ENCODE data around the gene SAMD13.

SAMD13 gene

DNA sequence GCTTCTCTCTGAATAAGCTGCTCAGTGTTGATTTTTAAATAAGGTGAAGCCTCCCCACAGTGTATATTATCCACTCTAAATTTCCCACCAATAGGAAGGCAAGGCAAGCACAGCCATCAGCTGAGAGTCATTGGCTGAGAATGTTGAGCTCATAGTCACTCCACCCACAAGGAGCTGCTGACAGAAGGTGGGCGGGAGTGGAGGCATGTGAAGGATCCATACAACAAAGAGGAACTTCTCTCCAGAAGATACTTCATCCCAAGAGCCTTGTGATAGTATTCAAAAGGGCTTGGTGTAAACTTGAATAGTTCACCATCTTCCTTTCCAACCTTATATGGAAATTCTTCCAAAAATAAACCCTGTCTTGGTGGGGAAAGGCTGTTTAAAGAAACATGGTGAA, 42.8 kb downstream of the SAMD13 start:
- no peak overlapping the region for H3K4me3 ChIP-seq (ENCODE audit: extremely low read depth, insufficient read depth, low read length, poor library complexity, severe bottlenecking)
- H3K36me3 ChIP-seq (ENCODE audit: control insufficient read depth, insufficient read depth, low read length): no peaks in the 10 kb centered on the region
- H3K9me3 ChIP-seq (ENCODE audit: control insufficient read depth, low read length): peaks cover 5% of the 10 kb centered on the region
- WGBS, 2 experiments (ENCODE audit: insufficient coverage in 2 of 2): no CpG with 5 or more reads among the region's 1 CpG
- H3K27ac ChIP-seq (ENCODE audit: low read depth, low read length, severe bottlenecking): no peak overlapping the region
- peaks cover 15% of the 10 kb centered on the region for H3K4me1 ChIP-seq (ENCODE audit: control insufficient read depth, insufficient read depth, low read length, poor library complexity, severe bottlenecking)

DNA sequence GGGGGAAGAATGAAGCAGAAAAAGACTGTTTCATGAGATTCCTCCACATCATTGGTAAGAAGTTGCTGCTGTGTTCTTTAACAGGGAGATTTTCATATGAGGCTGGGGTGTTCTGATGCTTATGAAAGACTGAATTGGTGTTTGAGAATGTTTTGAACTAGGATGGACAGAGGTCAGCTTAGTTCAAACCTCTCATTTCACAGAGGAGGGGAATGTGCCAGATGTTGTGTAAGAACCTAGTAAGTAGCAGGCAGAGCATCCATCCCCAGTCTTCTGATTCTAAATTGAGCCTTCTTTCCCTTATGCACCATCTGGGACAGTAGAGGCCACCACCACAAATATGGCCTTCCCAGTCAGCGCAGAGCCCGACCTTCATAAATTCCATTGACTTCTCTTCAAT, 43.7 kb downstream of the SAMD13 start:
- H3K27ac ChIP-seq (ENCODE audit: low read depth, low read length, severe bottlenecking): no peak overlapping the region
- H3K4me3 ChIP-seq (ENCODE audit: extremely low read depth, insufficient read depth, low read length, poor library complexity, severe bottlenecking): no peak overlapping the region
- H3K9me3 ChIP-seq (ENCODE audit: control insufficient read depth, low read length): peaks cover 5% of the 10 kb centered on the region
- no peaks in the 10 kb centered on the region for H3K36me3 ChIP-seq (ENCODE audit: control insufficient read depth, insufficient read depth, low read length)
- peaks cover 15% of the 10 kb centered on the region for H3K4me1 ChIP-seq (ENCODE audit: control insufficient read depth, insufficient read depth, low read length, poor library complexity, severe bottlenecking)
- WGBS, 2 experiments (ENCODE audit: insufficient coverage in 2 of 2): 82 to 100% methylated on average over 2 of the region's 2 CpGs

DNA sequence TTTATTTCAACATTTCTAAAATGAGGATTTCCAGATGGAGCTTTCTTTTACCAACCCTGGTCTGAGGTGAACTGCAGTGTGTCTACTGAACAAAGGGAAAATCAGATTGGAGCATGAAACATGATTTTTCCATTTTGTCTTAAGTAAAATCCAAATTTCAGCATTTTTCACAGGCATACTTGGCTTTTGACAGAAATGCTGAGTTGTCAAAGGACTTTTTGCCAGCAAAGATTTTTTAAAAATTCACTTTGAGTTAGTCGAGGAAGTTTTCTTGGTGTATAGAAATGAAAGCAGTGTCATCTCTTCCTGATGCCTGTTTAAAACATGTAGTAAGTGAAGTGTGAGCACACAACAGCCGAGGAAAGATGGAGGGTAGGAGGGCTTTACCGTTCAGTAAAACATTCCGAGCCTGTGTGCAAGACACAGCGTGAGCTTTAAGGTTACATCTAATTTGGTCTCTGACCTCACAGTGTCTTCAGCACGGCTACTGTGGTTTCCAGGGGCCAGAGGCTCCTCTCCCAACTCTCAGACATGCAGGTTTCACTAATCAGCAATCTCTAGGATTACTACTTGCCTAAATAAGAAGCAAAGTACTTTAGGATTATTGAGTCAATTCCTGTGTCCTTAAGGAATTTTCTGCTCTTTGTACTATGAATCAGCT, 45.9 kb downstream of the SAMD13 start:
- Histone ChIP-seq H3K4me3 (ENCODE audit: extremely low read depth, insufficient read depth, low read length, poor library complexity, severe bottlenecking) (no peak overlapping the region), H3K9me3 (ENCODE audit: control insufficient read depth, low read length) (no peaks in the 10 kb centered on the region), H3K4me1 (ENCODE audit: control insufficient read depth, insufficient read depth, low read length, poor library complexity, severe bottlenecking) (peaks cover 15% of the 10 kb centered on the region), H3K36me3 (ENCODE audit: control insufficient read depth, insufficient read depth, low read length) (no peaks in the 10 kb centered on the region), H3K27ac (ENCODE audit: low read depth, low read length, severe bottlenecking) (no peak overlapping the region)
- WGBS, 2 experiments (ENCODE audit: insufficient coverage in 2 of 2): 89 to 94% methylated on average over 3 to 5 of the region's 6 CpGs

DNA sequence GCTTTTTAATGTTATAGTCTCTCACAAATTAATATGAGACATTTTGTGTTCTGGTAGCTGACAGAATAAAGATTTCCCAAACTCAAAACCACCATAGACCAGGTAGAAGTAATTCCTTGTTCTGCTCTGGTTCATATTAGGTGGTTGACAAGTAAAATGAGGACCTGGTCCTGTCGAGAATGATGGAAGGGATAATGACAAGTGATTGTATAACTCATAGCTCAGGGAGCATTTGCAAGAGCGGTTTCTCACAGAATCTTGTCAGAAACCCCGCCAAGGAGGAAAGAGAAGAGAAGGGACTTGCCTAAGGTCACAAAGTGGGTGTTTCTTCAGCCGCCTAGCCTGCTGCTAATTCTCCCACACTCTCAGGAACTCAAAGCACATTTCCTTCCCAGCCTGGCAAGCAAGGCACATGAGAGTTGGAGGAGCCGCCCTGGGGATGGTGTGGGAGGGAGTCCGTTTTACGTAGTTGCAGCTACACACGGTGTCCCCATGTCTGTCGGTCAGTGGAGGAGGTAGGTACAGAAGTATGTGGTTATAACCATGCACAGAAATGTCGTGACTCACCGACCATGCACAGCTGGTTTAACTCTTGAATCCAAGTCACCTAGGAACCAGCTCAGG, 46.5 kb downstream of the SAMD13 start:
- WGBS, 2 experiments (ENCODE audit: insufficient coverage in 2 of 2): 91 to 94% methylated on average over 9 to 10 of the region's 11 CpGs
- no peak overlapping the region for H3K4me3 ChIP-seq (ENCODE audit: extremely low read depth, insufficient read depth, low read length, poor library complexity, severe bottlenecking)
- H3K27ac ChIP-seq (ENCODE audit: low read depth, low read length, severe bottlenecking): no peak overlapping the region
- no peaks in the 10 kb centered on the region for H3K36me3 ChIP-seq (ENCODE audit: control insufficient read depth, insufficient read depth, low read length)
- H3K9me3 ChIP-seq (ENCODE audit: control insufficient read depth, low read length): no peaks in the 10 kb centered on the region
- H3K4me1 ChIP-seq (ENCODE audit: control insufficient read depth, insufficient read depth, low read length, poor library complexity, severe bottlenecking): peaks cover 15% of the 10 kb centered on the region

DNA sequence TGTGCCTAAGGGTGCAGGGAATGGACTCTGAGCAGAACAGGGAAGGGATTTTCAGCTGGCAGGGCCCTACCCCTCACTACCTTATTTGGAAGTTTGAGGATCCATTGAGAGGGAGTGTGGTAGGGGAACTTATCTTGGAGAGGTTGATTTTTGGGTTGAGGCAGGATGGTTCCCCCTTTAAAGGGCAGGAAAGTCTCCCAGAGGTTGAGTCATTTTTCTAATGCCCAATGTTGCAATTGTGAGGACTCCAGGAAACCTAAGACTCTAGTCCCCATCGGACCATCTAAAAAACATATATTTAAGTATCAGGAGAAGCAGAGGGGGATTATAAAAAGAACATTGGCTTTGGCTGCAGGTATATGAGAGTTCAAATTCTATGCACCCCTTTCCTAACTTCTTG, 47.3 kb downstream of the SAMD13 start:
- Histone ChIP-seq H3K9me3 (ENCODE audit: control insufficient read depth, low read length) (no peaks in the 10 kb centered on the region), H3K27ac (ENCODE audit: low read depth, low read length, severe bottlenecking) (no peak overlapping the region), H3K4me3 (ENCODE audit: extremely low read depth, insufficient read depth, low read length, poor library complexity, severe bottlenecking) (no peak overlapping the region), H3K36me3 (ENCODE audit: control insufficient read depth, insufficient read depth, low read length) (no peaks in the 10 kb centered on the region), H3K4me1 (ENCODE audit: control insufficient read depth, insufficient read depth, low read length, poor library complexity, severe bottlenecking) (peaks cover 15% of the 10 kb centered on the region)
- no CpG with 5 or more reads among the region's 1 CpG for WGBS, 2 experiments (ENCODE audit: insufficient coverage in 2 of 2)

DNA sequence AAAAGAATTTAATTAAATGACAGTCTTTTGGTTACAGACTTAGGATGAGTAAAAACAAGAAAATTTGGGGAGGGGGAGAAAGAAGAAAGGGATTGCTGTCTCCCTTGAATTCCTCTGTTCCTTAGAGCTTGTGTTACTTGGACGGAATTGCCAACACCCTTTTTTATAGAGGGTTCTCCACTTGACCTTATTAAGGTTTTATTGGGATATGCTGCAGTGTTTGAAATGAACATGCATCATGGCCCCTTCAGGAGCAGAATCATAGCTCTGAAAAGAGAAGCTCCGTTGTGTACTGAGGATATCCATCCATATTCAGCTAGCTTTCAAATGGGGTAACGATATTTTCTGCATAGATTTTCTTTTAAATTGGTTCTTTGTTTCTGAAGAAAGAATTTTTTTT, 48.6 kb downstream of the SAMD13 start:
- H3K27ac ChIP-seq (ENCODE audit: low read depth, low read length, severe bottlenecking): no peak overlapping the region

DNA sequence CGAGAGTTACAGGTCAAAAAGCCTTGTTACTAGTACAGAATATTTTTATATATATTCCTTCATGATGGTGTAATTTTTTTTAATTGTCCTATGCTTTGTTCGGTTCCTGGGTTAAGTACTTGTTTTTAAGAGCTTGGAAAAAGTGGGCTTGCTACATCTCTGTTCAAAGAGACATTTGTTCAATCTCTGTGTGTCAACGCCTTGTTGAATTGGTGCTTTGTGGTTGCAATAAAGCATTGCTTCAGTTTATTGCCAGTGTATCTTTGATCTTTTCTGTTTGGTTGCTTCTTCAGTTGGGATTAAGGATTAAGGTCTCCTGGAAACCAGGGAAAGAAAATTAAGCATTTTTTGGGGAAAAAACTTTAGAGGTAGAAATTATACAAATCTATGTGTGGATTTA, 49.0 kb downstream of the SAMD13 start:
- H3K27ac ChIP-seq (ENCODE audit: low read depth, low read length, severe bottlenecking): no peak overlapping the region
- no peaks in the 10 kb centered on the region for H3K9me3 ChIP-seq (ENCODE audit: control insufficient read depth, low read length)
- 71 to 100% methylated on average over 1 of the region's 3 CpGs for WGBS, 2 experiments (ENCODE audit: insufficient coverage in 2 of 2)
- H3K36me3 ChIP-seq (ENCODE audit: control insufficient read depth, insufficient read depth, low read length): no peaks in the 10 kb centered on the region
- peaks cover 11% of the 10 kb centered on the region for H3K4me1 ChIP-seq (ENCODE audit: control insufficient read depth, insufficient read depth, low read length, poor library complexity, severe bottlenecking)
- H3K4me3 ChIP-seq (ENCODE audit: extremely low read depth, insufficient read depth, low read length, poor library complexity, severe bottlenecking): no peak overlapping the region

More for the DNA sequence above, 48.6 kb downstream of the SAMD13 start:
- Histone ChIP-seq H3K36me3 (ENCODE audit: control insufficient read depth, insufficient read depth, low read length) (no peaks in the 10 kb centered on the region), H3K9me3 (ENCODE audit: control insufficient read depth, low read length) (no peaks in the 10 kb centered on the region), H3K4me1 (ENCODE audit: control insufficient read depth, insufficient read depth, low read length, poor library complexity, severe bottlenecking) (peaks cover 11% of the 10 kb centered on the region), H3K4me3 (ENCODE audit: extremely low read depth, insufficient read depth, low read length, poor library complexity, severe bottlenecking) (no peak overlapping the region)
- 75% methylated on average over 1 of the region's 3 CpGs; no CpG with 5 or more reads in 1 of the 2 experiments for WGBS, 2 experiments (ENCODE audit: insufficient coverage in 2 of 2)

DNA sequence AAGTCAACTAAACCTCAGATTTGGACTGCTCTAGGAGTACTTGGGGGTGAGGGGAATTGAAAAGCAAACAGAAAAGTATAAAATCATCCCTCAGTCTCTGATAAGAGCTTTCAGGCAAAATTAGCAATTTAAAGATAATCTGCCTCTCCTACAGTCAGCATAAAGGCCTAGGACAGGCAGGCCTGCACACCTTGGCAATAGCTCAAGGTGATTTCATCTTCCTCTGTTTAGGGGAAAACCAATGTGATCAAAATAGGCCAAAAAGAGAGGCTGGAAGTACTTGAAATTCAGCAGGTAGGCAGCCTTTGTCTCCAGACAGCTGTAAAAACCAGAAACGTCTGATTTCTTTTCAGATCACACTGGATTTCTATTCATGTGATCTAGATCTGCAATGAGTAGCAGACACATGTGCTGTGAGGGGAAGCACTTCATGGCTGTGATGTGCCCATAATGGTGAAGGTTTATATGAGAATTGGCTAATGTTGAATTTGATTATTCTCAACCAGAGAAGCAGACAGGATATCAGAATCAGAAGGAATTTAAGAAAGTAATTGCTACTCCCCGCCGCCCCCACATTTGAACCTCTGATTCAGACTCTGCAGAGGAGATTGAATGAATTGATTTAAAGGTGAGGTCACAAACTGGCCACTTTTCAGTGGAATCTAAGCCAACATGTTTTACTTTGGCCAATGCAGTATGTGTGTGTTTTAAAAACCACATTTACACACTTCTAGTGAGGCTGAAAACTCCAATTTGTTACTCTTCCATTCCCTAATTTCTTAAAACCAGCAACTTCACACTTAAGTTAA, 51.0 kb downstream of the SAMD13 start:
- Histone ChIP-seq H3K4me1 (ENCODE audit: control insufficient read depth, insufficient read depth, low read length, poor library complexity, severe bottlenecking) (peaks cover 4% of the 10 kb centered on the region), H3K36me3 (ENCODE audit: control insufficient read depth, insufficient read depth, low read length) (no peaks in the 10 kb centered on the region), H3K4me3 (ENCODE audit: extremely low read depth, insufficient read depth, low read length, poor library complexity, severe bottlenecking) (no peak overlapping the region), H3K27ac (ENCODE audit: low read depth, low read length, severe bottlenecking) (no peak overlapping the region), H3K9me3 (ENCODE audit: control insufficient read depth, low read length) (no peaks in the 10 kb centered on the region)
- 94 to 100% methylated on average over 1 to 3 of the region's 3 CpGs for WGBS, 2 experiments (ENCODE audit: insufficient coverage in 2 of 2)

DNA sequence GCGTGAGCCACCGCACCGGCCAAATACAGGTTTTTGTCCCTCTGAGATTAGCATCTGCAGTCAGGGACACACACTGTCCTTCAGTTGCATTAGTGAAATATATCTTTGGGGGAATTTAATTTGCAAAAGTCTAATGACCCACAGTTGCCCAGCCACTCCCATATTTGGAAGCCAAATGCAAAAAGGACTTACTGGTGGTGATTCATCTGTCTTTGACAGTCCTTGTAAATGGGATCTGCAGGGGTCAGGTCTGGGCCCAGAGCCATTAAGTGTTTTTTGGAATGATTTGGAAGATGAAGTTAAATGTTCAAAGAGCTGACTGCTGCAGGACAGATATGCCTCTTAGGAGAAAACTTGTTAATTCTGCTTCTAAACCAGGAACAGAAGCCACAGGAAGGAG, 52.2 kb downstream of the SAMD13 start:
- Histone ChIP-seq H3K36me3 (ENCODE audit: control insufficient read depth, insufficient read depth, low read length) (no peaks in the 10 kb centered on the region), H3K4me3 (ENCODE audit: extremely low read depth, insufficient read depth, low read length, poor library complexity, severe bottlenecking) (no peak overlapping the region), H3K9me3 (ENCODE audit: control insufficient read depth, low read length) (no peaks in the 10 kb centered on the region), H3K4me1 (ENCODE audit: control insufficient read depth, insufficient read depth, low read length, poor library complexity, severe bottlenecking) (no peaks in the 10 kb centered on the region), H3K27ac (ENCODE audit: low read depth, low read length, severe bottlenecking) (no peak overlapping the region)
- WGBS, 2 experiments (ENCODE audit: insufficient coverage in 2 of 2): 81% methylated on average over 3 of the region's 3 CpGs; no CpG with 5 or more reads in 1 of the 2 experiments

DNA sequence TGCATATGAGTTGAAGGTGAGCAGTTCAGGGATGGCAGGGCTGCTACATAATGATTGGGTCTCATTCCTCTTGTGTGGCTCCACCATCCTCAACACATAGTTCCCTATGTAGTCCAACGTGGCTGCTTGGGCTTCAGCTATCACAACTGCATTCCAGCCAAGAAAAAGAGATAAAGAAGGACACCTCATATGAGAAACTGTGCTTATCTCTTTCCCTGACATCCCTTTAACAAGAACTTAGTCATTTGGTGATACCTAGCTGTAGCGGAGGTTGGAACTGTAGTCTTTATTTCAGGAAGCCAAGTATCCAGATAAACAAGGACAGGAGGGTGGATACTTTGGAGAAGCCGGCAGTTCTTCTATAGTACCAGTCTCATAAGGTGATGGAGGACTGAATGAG, 54.0 kb downstream of the SAMD13 start:
- WGBS, 2 experiments (ENCODE audit: insufficient coverage in 2 of 2): 92% methylated on average over 2 of the region's 3 CpGs; no CpG with 5 or more reads in 1 of the 2 experiments
- Histone ChIP-seq H3K27ac (ENCODE audit: low read depth, low read length, severe bottlenecking) (no peak overlapping the region), H3K36me3 (ENCODE audit: control insufficient read depth, insufficient read depth, low read length) (no peaks in the 10 kb centered on the region), H3K4me1 (ENCODE audit: control insufficient read depth, insufficient read depth, low read length, poor library complexity, severe bottlenecking) (no peaks in the 10 kb centered on the region), H3K9me3 (ENCODE audit: control insufficient read depth, low read length) (no peaks in the 10 kb centered on the region), H3K4me3 (ENCODE audit: extremely low read depth, insufficient read depth, low read length, poor library complexity, severe bottlenecking) (no peak overlapping the region)

Data from mesodermal cell (in vitro differentiated cells).